Measurements from ENCODE around the gene PUS10.

DNA sequence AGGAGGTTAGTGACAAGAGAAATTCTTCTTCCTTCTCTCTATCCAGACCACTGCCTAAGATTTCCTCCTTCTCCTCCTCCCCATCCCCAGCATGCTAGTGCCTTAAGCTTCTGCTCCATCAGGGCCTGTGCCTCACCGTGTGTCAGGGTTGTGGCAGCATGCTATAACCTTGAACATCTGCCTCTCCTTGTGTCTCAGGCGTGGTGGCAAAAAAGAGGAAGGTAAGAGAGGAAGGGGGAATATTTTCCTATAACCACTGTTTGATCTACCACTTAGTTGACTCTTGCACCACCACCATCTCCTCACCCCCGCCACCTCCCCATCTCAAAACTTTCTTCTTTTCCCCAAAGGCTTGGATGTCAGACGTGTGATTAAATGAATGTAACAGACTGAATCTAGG lies 38.8 kb downstream of the PUS10 start:
- no peak for TF ChIP-seq EZH2phosphoT487 (IDR thresholded peaks at IDR 0.05; ENCODE audit: insufficient read depth, low read depth)
- no peak for TF ChIP-seq EZH2 (IDR thresholded peaks at IDR 0.05; ENCODE audit: insufficient read depth, poor library complexity, severe bottlenecking)
